HG02938 (cell line): ENCODE data around the gene CEND1.
A peak's percentile ranks its signal among the peaks of the same experiment; 100 is the strongest.

ENCODE experiments used
- ATAC-seq: cut with Tn5 transposase; IDR thresholded peaks from one replicate; pipeline ENCODE4 v1.9.1; 2021; ENCODE audit warnings: mild to moderate bottlenecking, moderate library complexity; ENCODE audit not compliant: unreplicated experiment

Gene CEND1

DNA sequence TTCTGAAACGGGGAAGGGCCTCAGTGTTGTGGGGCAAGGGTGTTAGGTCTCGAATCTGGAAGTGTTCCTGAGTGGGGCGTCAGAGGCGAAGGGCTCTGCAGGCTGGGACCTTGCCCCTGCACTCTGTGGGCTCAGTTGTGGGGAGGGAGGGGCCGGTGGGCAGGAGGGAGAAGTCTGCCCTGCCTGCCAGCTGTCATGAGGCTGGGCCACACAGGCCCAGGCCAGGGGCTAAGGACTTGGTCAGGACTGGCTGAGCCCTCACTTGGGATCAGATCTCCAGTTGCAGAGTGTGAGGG lies 38.0 kb upstream of the CEND1 start, which contains the start of gene CRACR2B:
CRACR2B (plus strand) TSS at position 23 of the 296 bp plus-strand sequence. CDS start 689 bp downstream, outside the sequence.
- no peak for ATAC-seq

DNA sequence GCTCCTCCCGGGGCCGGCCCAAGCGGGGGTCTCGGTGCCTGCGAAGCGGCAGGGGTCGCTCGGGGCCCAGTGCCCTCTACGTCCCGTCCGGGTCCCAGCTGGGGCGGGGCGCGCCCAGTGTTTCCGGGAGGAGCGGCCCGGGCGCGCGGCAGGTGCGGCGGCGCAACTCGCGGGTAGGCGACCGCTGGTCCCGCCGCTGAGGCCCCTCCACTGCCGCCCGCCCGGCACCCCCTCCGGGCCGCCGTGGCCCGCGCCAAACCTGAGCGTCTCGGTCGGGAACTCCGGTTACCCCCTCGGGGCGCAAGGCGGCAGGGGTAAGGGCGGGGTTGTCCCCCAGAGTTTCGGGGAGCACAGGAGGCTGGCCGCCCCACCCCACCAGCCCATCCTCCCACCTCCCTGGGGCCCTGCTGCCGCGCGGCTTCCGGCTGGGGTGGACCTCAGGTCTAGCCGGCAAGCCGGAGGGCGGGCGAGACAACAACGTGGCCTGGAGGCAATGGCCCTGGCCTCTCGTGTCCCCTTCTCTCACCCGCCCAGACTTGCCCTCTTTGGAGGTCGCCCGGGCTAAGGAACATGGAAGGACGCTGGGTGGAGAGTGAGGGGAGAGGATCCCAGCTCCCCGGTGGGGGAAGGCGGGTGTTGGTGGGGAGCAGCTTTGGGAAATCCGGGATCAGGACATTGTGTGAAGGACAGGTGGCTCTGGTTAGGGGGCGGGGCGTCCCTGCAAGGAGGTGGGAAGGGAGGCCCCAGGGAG lies 37.4 kb upstream of the CEND1 start:
- ATAC-seq: no peak

DNA sequence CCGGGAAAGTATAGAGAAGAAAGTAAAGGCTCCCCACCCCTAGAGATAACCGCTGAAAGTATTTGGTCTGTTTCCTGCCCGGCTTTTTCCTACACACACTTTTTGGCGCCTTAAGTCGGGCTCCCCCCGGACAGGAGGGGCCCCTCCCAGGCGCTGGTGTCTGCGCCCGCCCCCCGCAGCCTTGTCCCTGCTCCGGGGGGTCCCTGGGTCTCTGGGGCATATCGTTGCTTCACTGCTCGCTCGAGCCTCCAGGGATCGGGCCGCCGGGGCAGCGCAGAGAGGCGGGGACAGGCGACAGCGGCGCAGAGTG lies 36.9 kb upstream of the CEND1 start:
- no peak for ATAC-seq

DNA sequence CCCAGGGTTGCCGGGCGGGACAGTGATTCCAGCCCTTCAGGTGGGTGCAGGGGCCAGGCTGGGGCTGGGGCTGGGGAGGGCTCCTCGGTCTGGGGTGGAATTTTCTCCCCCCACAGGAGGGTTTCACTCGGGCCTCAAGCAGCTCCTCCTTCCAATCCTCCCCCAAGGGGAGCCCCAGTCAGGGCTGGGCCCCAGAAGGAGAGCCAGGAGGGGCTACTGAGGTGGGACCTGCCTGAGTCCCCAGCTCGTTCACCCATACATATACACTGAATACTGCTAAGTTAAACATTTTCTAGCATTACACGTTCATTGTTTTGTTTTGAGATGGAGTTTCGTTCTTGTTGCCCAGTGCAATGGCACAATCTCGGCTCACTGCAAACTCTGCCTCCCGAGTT lies 36.3 kb upstream of the CEND1 start:
- no peak for ATAC-seq

DNA sequence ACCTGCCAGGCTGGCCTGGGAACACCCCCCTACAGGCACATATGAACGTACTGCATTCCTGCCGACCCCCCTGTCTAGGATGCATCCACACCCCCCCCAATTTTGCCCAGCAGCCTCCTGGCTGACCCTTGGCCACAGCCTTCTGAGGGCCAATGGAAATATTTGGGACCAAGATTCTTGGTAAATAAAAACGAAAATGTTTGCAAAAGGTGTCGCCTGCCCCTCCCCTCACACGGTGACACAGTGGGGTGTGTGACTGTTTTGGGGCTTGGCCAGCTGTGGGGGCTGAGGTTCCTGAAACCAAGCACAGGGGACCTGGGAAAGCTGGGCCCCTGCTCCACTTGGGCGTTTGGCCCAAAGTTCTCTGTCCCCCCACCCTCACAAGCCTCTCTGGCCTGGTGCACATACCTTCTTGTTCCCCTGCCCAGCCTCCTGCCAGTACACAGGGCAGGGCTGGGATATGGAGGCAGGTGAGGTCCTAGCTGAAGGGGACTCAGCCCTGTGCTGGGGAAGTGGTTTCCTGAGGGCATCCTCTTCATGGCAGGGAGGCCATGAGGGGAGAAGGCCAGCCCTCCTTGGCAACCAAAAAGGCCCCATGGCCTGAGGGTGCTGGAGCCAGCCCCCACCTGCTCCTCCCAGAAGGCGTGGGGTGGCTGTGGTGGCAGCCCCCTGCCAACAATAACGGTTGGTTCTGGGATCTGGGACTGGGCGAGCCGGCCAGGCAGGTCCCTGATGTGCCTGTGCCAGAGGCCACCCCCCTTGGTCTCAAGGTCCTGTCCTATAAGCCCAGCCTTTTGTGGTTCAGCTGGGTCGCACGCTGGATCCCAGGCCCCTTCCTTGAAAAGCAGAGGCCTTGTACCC lies 35.7 kb upstream of the CEND1 start:
- no peak for ATAC-seq

DNA sequence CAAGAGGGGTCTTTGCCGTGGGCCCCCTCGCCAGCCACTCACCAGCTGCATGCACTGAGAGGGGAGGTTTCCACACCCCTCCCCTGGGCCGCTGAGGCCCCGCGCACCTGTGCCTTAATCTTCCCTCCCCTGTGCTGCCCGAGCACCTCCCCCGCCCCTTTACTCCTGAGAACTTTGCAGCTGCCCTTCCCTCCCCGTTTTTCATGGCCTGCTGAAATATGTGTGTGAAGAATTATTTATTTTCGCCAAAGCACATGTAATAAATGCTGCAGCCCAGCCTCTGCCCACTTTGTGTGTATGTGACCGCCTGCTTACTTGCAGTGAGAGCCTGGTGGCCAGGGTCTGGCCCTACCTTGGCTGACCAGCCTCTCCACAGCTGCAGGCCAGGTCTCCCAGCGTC lies 35.1 kb upstream of the CEND1 start:
- no peak for ATAC-seq

DNA sequence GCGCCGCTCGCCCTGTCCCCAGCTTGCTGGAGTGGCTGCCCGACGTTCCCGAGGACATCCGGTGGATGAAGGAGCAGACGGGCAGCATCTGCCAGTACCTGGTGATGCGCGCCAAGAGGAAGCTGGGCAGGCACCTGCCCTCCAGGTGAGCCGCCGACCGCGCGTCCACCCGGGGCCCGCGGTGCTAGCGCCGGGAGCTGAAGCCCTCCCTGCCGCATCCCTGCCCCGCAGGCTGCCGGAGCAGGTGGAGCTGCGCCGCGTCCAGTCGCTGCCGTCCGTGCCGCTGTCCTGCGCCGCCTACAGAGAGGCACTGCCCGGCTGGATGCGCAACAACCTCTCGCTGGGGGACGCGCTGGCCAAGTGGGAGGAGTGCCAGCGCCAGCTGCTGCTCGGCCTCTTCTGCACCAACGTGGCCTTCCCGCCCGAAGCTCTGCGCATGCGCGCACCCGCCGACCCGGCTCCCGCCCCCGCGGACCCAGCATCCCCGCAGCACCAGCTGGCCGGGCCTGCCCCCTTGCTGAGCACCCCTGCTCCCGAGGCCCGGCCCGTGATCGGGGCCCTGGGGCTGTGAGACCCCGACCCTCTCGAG lies 34.5 kb upstream of the CEND1 start:
- ATAC-seq: no peak

DNA sequence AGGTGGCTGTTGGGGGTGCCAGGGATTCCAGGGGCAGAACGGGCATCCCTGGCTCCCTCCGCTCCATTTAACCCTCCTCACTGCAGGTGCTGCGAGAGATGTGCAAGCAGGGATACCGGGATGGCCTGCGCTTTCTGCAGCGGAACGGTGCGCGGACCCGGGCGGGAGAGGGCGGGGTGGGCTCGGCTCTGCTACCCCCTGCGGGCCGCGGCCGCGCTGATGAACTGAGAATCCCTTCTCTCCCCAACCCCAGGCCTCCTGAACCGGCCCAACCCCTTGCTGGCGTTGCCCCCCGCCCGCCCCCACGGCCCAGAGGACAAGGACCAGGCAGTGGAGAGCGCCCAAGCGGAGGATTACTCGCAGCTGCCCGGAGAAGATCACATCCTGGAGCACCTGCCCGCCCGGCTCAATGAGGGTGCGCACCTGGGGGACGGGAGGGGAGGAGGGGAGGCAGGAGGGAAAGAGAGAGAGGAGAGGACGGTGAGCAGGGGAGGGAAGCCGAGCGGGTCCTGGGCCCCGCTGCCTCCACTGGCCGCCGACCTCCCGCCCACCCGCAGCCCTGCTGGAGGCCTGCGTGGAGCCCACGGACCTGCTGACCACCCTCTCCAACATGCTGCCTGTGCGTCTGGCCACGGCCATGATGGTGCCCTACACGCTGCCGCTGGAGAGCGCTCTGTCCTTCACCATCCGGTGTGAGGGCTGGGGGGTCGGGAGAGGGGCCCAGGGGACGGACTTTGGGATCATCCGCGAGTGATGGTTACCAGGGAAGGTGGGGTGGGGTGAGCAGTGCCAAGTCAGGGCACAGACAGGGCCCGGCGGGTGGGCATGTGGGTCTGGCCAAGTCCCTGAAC lies 33.8 kb upstream of the CEND1 start:
- ATAC-seq: no peak

DNA sequence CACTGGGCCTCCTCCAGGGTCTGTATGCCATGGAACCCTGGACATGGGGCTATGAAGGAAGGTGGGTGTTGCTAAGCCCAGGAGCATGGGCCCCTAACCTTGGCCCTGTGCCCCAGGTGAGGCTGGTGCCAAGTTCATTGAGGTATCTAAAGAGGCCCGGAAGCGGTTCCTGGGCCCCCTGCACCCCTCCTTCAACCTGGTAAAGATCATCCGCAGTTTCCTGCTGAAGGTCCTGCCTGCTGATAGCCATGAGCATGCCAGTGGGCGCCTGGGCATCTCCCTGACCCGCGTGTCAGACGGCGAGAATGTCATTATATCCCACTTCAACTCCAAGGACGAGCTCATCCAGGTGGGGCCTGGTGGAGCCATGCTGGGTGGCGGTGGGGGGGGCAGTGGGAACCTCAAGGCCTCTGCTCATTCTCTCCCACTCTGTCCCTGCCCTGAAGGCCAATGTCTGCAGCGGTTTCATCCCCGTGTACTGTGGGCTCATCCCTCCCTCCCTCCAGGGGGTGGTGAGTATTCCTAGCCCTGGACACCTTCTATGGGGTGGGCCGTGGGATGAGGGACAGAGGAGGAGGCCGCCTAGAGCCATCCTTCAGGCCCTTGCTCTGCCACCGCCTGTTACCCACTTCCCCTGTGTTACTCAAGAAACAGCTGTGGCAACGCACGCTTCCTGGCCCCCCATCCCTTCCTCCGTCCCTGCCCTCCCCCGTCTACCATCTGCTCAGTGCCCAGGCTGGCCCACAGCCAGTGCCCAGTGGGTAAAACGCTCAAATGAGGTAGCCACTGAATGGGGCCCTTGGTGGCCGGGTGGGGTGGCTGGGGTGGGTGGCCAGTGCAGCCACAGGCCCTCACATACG lies 31.9 kb upstream of the CEND1 start:
- no peak for ATAC-seq

DNA sequence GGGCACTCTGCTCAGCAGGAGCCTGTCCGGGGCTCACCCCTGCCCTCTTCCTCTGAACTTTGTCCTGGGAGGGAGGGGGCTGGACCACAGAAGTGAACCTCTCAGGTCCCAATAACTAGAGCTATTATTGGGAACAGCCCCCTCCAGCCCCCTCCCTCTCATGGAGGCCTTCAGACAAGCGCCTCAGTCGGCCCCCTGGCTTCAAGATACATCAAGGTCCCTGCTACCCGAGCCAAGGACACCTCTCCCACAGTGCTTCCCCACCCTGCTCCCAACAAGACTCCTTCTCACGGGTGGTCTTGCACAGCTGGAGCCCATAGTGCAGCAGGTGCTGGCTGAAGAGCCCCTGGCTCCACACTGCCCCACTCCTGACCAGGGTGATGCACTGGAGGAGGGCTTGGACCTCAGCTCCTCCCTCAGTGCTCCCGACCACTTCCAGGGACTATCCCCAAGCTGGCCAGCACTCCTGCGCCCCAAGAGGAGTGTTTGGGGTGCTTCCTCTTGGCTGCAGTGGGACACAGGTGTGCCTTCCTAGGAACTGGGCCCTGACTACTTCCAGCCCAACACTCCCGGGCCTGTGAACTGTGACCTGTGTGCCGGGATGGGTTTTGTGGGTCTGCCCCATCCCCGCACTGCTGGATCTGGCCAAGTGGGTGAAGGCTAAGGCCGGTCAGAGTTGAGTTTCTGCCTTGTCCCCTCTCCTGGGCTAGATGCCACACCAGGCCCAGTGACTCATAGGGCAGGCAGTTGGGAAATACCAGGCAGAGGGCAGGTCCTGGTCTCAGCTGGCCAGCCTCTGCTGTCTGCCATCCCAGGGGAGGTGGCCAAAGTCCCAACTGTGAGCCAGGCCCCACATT lies 31.0 kb upstream of the CEND1 start:
- ATAC-seq: no peak

DNA sequence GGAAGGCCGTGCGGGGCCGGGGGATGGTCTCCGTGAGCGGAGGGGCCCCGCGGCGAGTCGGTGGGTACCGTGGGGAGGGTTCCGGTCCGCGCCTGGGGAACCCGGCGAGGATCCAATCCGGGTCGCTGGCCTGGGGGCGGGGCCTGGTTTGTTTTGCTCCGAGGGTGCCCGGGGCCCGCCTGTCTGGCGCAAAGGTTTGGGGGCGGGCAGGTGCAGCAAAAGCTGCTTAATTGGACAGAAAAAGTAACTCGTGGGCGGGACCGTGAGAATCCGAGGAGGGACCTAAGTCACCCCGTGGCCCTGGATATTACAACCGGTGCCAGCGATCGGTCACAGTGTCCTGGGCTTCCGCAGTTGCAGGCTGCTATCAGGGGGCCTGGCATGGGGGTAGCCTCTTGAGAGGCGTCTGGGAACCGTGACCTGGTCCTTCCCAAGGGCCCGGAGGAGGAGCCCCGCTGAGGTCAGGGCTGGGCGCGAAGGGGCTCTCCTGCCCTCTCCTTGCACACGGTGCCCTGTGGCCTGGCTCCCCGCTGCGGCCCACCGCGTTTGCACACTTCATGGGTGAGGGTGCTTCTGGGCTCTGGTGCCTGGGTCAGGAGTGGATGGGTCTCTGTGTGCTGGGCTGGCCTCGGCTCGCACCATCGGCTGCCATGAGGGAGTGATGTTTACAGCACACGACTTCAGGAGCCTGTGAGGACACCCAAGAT lies 30.2 kb upstream of the CEND1 start:
- ATAC-seq: peak; percentile 56

DNA sequence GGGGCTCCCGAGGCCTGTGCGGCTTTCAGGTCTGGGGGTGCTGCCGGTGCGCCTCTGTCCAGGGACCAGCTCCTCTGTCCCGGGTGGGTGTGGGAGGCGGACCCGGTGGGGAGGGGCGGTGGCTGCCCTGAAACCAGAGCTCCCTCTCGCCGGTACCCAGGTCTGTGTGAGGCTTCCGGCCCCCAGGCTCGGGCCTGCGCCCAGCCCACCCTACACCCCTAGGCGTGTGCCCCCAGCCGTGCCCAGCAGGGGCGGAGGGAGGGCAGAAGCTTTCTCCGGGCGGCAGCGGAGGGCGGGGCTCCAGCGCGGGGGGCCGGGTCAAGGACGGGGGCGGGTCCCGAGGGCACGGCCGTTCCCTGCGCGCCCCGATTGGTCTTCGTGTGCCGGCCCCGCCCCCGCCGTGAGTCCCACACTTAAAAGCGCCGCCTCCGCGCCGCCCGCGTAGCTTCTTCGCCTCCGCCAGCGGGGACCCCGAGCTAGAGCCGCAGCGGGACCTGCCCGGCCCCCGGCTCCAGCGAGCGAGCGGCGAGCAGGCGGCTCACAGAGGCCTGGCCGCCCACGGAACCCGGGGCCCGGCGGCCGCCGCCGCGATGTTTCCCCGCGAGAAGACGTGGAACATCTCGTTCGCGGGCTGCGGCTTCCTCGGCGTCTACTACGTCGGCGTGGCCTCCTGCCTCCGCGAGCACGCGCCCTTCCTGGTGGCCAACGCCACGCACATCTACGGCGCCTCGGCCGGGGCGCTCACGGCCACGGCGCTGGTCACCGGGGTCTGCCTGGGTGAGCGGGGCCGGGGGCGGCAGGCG lies 29.4 kb upstream of the CEND1 start:
- peak; percentile 43 for ATAC-seq

DNA sequence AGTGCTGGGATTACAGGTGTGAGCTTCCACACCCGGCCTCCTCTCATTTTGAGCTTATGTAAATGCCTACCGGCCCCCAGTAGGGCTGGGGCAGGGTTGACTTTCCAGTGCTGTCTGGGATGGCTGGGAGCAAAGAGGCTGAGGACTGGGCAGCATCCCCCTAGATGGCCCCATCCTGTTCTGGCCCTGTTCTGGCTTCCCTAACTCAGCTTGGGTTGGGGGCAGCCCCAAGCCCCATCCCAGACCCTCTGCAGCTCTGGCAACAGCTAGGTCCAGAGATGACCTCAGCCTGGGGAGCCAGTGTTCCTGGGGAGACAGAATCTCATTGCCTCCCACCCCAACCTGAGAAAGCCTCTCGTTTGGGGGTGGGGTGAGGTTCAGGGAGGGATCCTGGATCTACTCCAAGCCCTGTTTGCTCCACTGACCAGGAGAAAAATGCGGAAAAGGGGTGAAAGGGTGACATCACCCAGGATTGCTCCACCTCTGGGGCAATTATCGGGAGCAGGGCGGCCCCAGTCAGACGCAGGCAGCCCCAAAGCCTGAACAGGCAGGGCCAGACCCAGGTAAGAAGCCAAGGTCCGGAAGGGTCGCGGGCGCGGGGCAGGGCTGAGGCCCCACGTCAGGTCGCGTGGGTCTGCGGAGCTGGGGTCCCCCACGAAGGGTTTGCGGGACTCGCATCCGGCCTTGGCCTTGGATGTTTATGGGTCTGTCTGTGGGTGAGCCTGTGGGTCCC lies 28.7 kb upstream of the CEND1 start, which contains the start of gene PNPLA2:
PNPLA2 (plus strand) TSS at position 519 of the 733 bp plus-strand sequence. CDS start 805 bp downstream, outside the sequence.
- no peak for ATAC-seq

DNA sequence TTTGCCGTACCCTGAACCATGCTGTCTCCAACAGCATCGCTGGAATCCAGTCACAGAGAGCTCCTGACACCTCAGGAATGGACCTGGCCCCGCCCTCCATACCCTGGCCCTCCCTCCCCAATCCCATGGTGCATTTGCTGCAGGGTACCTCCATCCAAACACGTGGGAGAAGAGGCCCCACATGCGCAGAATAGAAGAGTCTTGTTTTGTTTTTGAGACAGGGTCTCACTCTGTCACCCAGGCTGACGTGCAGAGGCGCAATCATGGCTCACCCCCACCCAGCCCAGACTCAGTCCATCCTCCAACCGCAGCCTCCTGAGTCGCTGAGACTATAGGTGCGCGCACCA lies 26.5 kb upstream of the CEND1 start:
- ATAC-seq: no peak

DNA sequence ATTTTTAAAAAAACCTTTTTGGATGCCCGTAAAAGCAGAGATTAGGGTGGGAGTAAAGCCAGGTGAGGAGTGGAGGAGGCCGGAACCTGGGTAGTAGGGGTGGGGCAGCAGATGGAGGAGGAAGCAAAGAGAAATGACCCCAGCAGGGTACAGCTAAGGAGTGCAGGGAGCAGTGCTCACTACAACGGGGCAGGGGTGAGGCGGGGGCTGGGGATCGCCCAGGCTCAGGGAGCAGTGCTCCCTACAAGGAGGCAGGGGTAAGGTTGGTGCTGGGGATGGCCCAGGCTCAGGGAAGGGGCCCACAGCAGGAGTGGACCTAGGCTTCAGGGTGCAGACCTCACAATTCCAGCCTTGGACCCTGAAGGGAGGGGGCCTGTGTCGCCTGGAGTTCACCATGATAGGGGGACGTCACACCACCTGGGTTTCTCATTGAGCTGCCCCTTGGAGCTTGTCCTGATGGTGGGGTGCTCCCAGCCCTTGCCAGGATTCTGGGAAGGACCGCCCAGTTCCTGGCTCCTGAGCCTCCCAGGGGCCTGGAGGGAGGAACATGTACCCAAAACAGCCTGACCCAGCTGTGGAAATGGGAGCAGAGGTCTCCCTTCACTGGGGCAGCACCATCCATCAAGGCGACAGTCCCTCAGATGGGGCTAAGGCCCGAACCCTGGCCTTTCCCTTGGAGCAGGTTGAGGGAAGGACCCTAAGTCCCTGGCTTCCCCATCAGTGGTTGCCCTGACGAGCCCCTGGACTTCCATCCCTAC lies 26.0 kb upstream of the CEND1 start:
- no peak for ATAC-seq

DNA sequence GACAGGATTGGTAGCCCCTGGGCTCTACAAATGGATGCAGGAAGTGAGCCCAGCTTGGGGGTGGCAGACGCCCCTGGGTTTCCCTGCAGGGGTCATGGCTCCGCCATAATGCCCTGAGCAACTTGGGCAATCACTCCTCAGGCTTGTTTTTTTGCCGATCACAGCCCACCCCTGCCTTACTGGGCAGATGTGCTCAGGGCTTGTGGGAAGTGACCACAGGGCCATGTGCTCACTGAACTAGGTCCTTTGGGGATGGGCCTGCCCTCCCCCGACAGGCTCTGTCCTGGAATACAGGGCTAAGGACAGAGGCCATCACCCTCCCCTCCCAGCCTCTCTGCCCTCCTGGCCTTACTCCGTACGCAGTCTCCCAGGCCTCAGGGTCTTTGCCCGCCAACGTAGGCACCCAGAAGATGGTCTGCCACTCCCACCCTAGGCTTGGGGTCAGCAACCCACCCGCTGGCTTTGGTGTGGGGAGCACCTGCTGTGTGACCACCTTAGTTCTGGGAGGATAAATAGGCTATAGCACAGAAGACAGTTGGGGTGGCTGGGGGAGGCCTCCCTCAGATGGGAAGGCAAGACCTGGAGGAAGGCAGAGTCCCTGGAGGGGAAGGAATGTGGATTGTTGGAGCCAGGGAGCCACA lies 23.7 kb upstream of the CEND1 start:
- no peak for ATAC-seq
